A673 (cell line): Measurements from ENCODE around the gene ACSL4. TPM values are rescaled to one million over a fixed set of nuclear protein-coding genes. Genes with fewer than 3 reads are reported as not detected.
"Not testable (repeated sequence)": the region's sequence is repeated elsewhere in the genome, so short reads cannot be mapped to it uniquely, and the experiment has no call there.

ENCODE experiments used
- BruUV-seq: library from RNA; stranded (reverse); fragments of 400-500 nt; replicated peaks from 2 replicates; lab custom pipeline; 2021; lab: Mats Ljungman, UMichigan
- CTCF ChIA-PET: fragments of 300-600 bp; sonication (Branson Sonifier 250); formaldehyde crosslinking; loops from one replicate; lab custom pipeline; 2022; ENCODE audit warnings: antibody characterized with exemption; lab: Charles Lee
- POLR2A ChIA-PET: fragments of 300-600 bp; sonication (Branson Sonifier 250); formaldehyde crosslinking; loops from one replicate; lab custom pipeline; 2022; ENCODE audit warnings: antibody characterized with exemption; ENCODE audit not compliant: low non-redundant PET; lab: Charles Lee
- DNase-seq: peaks from one replicate; pipeline ENCODE4 v3.0.0-alpha.2; 2015; ENCODE audit warnings: low spot score
- H3K27ac ChIP-seq: fragments of 200-600 bp; sonication (generic); 2 replicates; pipeline ENCODE4 v1.5.1; 2016; ENCODE audit warnings: mixed run types, low read depth, mild to moderate bottlenecking, mixed read lengths, antibody characterized with exemption, low read length; ENCODE audit not compliant: poor library complexity, severe bottlenecking
- H3K27me3 ChIP-seq: fragments of 200-600 bp; sonication (generic); replicated peaks from 2 replicates; pipeline ENCODE4 v1.6.1; 2017; ENCODE audit warnings: mixed run types, low read depth, mild to moderate bottlenecking, mixed read lengths, antibody characterized with exemption, low read length; ENCODE audit not compliant: insufficient read depth, poor library complexity
- H3K36me3 ChIP-seq: fragments of 200-600 bp; sonication (generic); 2 replicates; pipeline ENCODE4 v1.6.1; 2016; ENCODE audit warnings: mixed run types, mild to moderate bottlenecking, mixed read lengths, antibody characterized with exemption, low read length; ENCODE audit not compliant: insufficient read depth, poor library complexity, severe bottlenecking
- H3K4me1 ChIP-seq: fragments of 200-600 bp; sonication (generic); 2 replicates; pipeline ENCODE4 v1.6.1; 2017; ENCODE audit warnings: mixed run types, mild to moderate bottlenecking, mixed read lengths, antibody characterized with exemption, low read length; ENCODE audit not compliant: insufficient read depth, poor library complexity, severe bottlenecking
- H3K4me3 ChIP-seq: fragments of 200-600 bp; sonication (generic); 2 replicates; pipeline ENCODE4 v1.5.1; 2016; ENCODE audit warnings: low read depth, mixed run types, mild to moderate bottlenecking, mixed read lengths, low read length; ENCODE audit not compliant: poor library complexity, severe bottlenecking
- H3K9me3 ChIP-seq: fragments of 200-600 bp; sonication (generic); 2 replicates; pipeline ENCODE4 v1.6.1; 2016; ENCODE audit warnings: mixed run types, low read depth, mild to moderate bottlenecking, mixed read lengths, antibody characterized with exemption, low read length; ENCODE audit not compliant: poor library complexity, severe bottlenecking
- CTCF ChIP-seq: fragments of 300-800, 200-600 bp; sonication (generic); conservative IDR thresholded peaks from 2 replicates; pipeline ENCODE4 v1.5.1; 2017; ENCODE audit warnings: low read depth, mild to moderate bottlenecking, antibody characterized with exemption, low read length, moderate library complexity, mixed read lengths
- EZH2 ChIP-seq: fragments of 200-600 bp; sonication (generic); IDR thresholded peaks from 2 replicates; pipeline ENCODE4 v1.6.1; 2017; ENCODE audit warnings: borderline replicate concordance, low read depth, mild to moderate bottlenecking, mixed read lengths, antibody characterized with exemption, low read length; ENCODE audit not compliant: poor library complexity, severe bottlenecking
- intact Hi-C: fragments of 100-400 bp; cut with micrococcal nuclease; formaldehyde crosslinking; loops from one replicate; pipeline ENCODE4 v1.10.0; 2022; ENCODE audit not compliant: unreplicated experiment
- total RNA-seq: library from RNA; stranded (reverse); gene quantifications from 2 replicates; pipeline ENCODE4 v1.2.3, GENCODE V29; 2021

The ACSL4 gene
- total RNA-seq, 1 experiment from 2014 or later = 59.7 TPM

GRCh38 chrX:109658391-109658790 is 74.7 kb downstream of the ACSL4 start:
- BruUV-seq = no TSS peak
- ChIA-PET CTCF (no interaction called here), POLR2A (no interaction called here)
- intact Hi-C loops = no loop called here
- Histone ChIP-seq H3K9me3 (no peaks in the 10 kb centered on the region), H3K36me3 (peaks cover 12% of the 10 kb centered on the region), H3K27ac (no peak overlapping the region), H3K4me1 (no peaks in the 10 kb centered on the region), H3K27me3 (no peaks in the 10 kb centered on the region), H3K4me3 (no peak overlapping the region)
- no peak for TF ChIP-seq EZH2
- TF ChIP-seq CTCF = no peak
- no peak for DNase-seq

GRCh38 chrX:109657364-109657763 is 75.7 kb downstream of the ACSL4 start:
- intact Hi-C loops, CTCF ChIA-PET, H3K27ac ChIP-seq, POLR2A ChIA-PET, H3K36me3 ChIP-seq, DNase-seq, BruUV-seq, H3K4me3 ChIP-seq, H3K4me1 ChIP-seq, H3K27me3 ChIP-seq, H3K9me3 ChIP-seq: not testable (repeated sequence)

- peaks cover 6% of the 10 kb centered on the region for H3K36me3 ChIP-seq
- H3K27me3 ChIP-seq = no peaks in the 10 kb centered on the region
- H3K4me1 ChIP-seq = no peaks in the 10 kb centered on the region
- BruUV-seq = no TSS peak
- intact Hi-C loops = no loop called here
- peak; percentile 4 for DNase-seq
- ChIA-PET CTCF (interaction anchor here (0.7 kb wide), 1 partner anchor 174 kb away, joined by 4 read pairs; no protein-coding TSS in a partner anchor), POLR2A (no interaction called here)
- H3K27ac ChIP-seq = no peak overlapping the region
- H3K4me3 ChIP-seq = no peak overlapping the region
- TF ChIP-seq EZH2 = no peak
- no peak for TF ChIP-seq CTCF
- H3K9me3 ChIP-seq = no peaks in the 10 kb centered on the region
These were observed 76.3 kb downstream of the ACSL4 start for GRCh38 chrX:109656774-109657173.

- CTCF ChIA-PET = no interaction called here
These were observed 77.4 kb downstream of the ACSL4 start for GRCh38 chrX:109655502-109656201.

More at GRCh38 chrX:109655502-109656201, 77.4 kb downstream of the ACSL4 start:
- DNase-seq = no peak
- peaks cover 6% of the 10 kb centered on the region for H3K36me3 ChIP-seq
- no TSS peak for BruUV-seq
- H3K4me3 ChIP-seq = no peak overlapping the region
- no peaks in the 10 kb centered on the region for H3K9me3 ChIP-seq
- intact Hi-C loops = no loop called here
- POLR2A ChIA-PET = no interaction called here
- no peaks in the 10 kb centered on the region for H3K27me3 ChIP-seq
- TF ChIP-seq CTCF (no peak), EZH2 (no peak)
- H3K4me1 ChIP-seq = no peaks in the 10 kb centered on the region
- no peak overlapping the region for H3K27ac ChIP-seq
